HG03280 (cell line): ENCODE results near the gene CYP27A1.

Experiments
- ATAC-seq: cut with Tn5 transposase; IDR thresholded peaks from one replicate; pipeline ENCODE4 v1.9.1; 2021; ENCODE audit warnings: mild to moderate bottlenecking, moderate library complexity; ENCODE audit not compliant: unreplicated experiment

The CYP27A1 gene

GRCh38 chr2:218857371-218858137 is 75.6 kb downstream of the CYP27A1 start:
- ATAC-seq: no peak

- no peak for ATAC-seq
These were observed 76.1 kb downstream of the CYP27A1 start for GRCh38 chr2:218858138-218858445.

GRCh38 chr2:218858671-218859555 is 77.0 kb downstream of the CYP27A1 start:
- ATAC-seq: no peak

- no peak for ATAC-seq
These were observed 77.6 kb downstream of the CYP27A1 start, which contains the start of gene WNT6 for GRCh38 chr2:218859556-218859987. Gene WNT6, plus strand, starts transcription at chr2:218859805. Its CDS starts 233 bp downstream, at chr2:218860038.

- ATAC-seq: no peak
These were observed 78.3 kb downstream of the CYP27A1 start for GRCh38 chr2:218859988-218860831.

- no peak for ATAC-seq
These were observed 79.0 kb downstream of the CYP27A1 start for GRCh38 chr2:218860950-218861381.

GRCh38 chr2:218861645-218862318 is 79.8 kb downstream of the CYP27A1 start:
- no peak for ATAC-seq

GRCh38 chr2:218863021-218863520 is 81.1 kb downstream of the CYP27A1 start:
- no peak for ATAC-seq
